Left ventricle myocardium superior (tissue), 1 donor: Measurements from ENCODE around the gene URI1. TPM values are rescaled to one million over a fixed set of nuclear protein-coding genes. Genes with fewer than 3 reads are reported as not detected.
"Not testable (repeated sequence)": the region's sequence is repeated elsewhere in the genome, so short reads cannot be mapped to it uniquely, and the experiment has no call there.

Source experiments
- ATAC-seq: fragments of 200-7000 bp; cut with Tn5 transposase; one replicate; pipeline ENCODE4 v1.9.1; 2020; ENCODE audit warnings: mild to moderate bottlenecking, moderate library complexity
- DNase-seq: peaks from one replicate; pipeline ENCODE4 v3.0.0-alpha.2; 2020
- intact Hi-C: fragments of 100-400 bp; cut with micrococcal nuclease; formaldehyde crosslinking; loops from one replicate; pipeline ENCODE4 v1.11.0; 2022
- total RNA-seq: library from RNA; stranded (reverse); fragmentation: NEBNext Ultra II Directional; extraction: Animal tissue kit (Norgen Biotek cat#: 25700); gene quantifications from one replicate; pipeline ENCODE4 v1.2.1, GENCODE V29; 2021
- donor health status: DM: no; HTN: yes; CAD: no; lungs with severe emphysema.

Gene URI1
- total RNA-seq, 1 donor from 2014 or later, result 42.4 TPM

DNA sequence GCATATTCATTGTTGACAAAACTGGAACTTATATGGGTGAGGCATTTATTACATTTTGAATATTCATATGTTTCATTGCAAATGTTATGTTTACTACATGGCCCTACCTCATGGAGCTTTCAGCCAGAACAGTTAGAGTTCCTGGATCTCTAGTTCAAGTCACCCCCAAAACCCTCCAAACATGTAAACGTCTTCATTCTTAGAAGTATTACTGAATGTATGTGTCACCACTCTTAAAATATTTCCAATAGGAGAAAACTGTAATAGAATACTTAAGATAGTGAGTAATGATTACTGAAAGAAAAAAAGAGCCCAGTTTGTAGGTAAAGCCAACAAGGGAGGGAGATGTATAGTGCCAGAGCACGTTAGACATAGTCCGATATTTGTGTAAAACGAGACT is 23.5 kb downstream of the URI1 start:
- no peak for ATAC-seq
- intact Hi-C loops, result no loop called here
- no peak for DNase-seq

DNA sequence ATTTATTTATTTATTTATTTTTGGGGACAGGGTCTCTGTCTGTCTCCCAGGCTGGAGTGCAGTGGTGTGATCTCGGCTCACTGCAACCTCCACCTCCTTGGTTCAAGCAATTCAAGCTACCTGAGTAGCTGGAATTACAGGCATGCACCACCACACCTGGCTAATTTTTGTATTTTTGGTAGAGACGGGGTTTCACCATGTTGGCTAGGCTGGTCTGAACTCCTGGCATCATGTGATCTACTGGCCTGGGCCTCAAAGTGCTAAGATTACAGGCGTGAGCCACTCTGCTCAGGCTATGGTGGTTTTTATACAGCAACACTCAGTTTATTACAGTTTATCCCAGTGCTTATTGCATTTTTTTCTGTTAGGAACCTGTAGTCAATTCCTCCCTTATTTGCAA is 24.1 kb downstream of the URI1 start:
- intact Hi-C loops, DNase-seq: not testable (repeated sequence)
- ATAC-seq, result peak; percentile 60

DNA sequence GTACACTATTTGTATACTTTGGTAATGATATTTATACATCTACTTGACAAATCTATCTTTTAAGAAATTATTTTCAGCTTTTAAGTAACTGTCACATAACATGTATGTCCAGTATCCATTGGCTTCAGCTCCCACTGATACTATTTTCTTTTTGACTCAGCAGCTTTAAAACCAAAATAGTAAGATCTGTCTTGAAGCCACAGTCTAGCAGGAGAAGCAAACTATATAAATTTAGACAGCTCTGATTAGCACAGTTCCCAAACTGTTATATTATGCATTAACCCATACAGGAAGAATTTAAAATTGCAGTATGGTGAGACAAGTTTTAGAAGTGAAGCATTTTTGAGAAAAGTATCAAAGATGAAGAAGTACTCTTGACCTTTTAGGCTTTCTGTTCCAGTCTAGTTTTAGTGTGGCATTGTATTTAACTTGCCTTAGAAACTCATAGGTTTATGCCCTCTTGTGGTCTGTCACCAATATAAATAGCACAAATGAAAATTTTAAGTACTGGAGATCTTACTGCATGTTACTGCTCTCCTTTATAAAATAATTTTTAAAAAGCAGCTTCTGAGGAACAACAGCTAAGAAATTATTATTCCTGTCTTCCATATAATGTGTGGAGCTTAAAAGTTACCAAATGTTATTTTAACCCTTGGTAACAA is 24.7 kb downstream of the URI1 start:
- DNase-seq (no peak), ATAC-seq (peak; percentile 43)
- intact Hi-C loops, result no loop called here

DNA sequence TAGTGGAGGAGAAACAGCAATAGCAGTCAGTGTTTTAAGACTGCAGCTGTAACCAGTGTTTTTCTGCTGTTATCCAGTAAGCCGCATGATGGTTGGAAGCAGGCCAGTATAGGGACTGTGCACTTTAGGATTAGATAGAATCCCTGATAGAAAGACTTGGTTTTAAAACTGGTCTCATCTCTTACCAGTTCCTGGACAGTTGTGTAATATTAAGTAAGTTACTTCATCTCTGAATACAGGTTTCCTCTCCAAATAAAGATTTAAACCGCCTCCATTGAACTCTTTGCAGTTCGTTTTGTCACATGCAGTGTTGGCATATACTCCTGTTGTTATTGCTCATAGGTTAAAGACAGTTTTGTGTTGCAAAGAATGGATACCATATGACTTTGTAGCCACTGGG is 25.6 kb downstream of the URI1 start:
- DNase-seq (no peak), ATAC-seq (peak; percentile 33)
- intact Hi-C loops, result no loop called here

DNA sequence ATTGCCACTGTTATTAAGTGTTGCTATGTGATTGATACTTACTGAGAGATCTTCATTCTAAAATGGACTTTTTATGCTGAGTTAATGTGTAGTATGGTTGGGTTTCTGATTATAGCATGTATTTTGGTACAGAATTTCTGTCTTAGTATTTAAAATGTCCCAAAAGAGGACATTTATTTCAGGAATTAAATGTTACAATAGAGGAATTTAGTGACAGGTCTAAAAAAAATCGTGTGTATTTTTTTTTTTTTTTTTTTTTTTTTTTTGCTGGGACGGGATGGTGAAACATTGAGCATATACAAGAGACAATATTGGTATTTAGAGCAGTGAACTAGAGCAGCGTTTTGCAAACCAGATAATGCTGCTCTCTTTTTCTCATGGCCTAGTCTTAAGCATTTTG is 27.9 kb downstream of the URI1 start:
- DNase-seq, result no peak
- no peak for ATAC-seq
- intact Hi-C loops, result no loop called here

DNA sequence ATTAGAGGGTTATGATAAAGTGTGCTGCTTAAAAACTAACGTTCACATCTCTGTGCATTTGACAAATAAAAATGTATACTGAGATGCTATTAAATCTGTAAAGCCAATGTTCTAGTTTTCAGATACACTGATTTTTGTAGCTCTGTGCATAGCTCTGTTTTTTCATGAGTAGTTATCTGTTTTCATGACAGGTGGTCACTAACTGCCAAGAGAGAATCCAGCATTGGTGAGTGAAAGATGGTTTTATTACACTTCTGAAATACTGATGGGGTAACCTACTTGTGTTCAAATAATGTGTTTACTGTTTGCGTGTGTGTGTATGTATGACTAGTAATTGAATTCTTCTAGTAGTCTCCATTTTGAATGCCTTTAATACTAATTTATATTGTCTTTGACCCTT is 29.0 kb downstream of the URI1 start:
- ATAC-seq (no peak), DNase-seq (no peak)
- intact Hi-C loops, result no loop called here

DNA sequence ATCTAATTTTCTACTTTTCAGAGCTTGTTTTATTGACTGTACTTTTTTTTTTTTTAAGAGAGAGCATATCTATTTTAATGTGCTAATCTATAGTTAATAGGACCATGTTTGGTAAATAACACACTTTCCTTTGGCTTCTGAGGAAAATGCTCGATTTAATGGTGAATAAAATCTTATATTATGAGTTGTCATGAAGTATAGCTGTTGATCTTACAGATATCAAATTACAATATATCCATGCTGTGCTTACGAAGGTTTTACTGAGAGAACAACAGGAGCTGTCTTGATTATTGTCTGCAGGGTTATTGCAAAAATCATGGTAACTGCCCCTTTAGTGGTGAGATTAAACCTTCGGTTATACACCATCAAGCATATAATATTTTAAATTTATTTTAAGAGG is 29.6 kb downstream of the URI1 start:
- intact Hi-C loops, result no loop called here
- ATAC-seq (no peak), DNase-seq (no peak)

DNA sequence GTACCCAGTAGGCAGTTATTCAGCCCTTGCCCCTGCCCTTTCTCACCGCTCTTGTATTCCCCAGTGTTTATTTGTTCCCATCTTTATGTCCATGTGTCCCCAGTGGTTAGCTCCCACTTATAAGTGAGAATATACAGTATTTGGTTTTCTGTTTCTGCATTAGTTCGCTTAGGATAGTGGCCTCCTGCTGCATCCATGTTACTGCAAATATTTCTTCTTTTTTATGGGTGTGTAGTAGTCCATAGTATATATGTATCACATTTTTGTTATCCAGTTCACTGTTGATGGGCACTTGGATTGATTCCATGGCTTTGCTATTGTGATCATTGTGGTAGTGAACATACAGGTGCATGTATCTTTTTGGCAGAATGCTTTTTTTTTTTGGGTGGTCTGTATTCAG is 32.7 kb downstream of the URI1 start:
- intact Hi-C loops, result no loop called here
- no peak for DNase-seq
- ATAC-seq, result no peak

DNA sequence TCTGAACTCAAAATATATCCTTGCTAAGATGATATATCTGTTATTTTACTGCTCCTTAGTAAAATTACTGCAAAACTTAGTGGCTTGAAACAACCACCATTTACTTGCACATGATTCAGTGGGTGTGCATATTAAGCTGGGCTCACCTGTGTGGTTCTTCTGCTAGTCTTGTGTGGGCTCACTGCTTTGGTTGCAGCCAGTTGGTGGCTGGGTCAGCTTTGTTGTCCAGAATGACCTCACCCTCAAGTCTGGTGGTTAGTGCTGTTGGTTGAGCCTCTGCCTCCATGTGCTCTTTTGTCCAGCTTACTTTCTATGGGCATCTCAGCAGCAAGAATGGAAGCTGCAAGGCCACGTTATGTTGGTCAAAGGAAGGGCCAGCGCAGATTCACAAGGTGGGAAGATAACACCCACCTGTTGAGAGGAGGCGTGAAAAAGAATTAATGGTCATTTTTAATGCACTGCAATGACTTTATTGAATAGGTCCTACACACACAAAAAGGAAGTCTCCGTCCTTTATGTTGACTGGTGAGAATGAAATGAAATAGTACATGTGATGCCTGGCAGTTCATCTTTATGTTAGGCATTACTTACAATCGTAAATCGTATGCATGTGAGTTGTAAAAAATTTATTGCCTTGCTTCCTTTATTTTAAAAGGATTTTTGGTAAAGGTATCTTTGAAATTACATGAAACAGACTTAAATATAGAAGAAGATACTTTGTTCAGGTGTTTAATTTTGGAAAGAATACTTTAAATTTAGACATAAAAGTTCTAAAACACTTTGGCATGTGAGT is 34.3 kb downstream of the URI1 start:
- DNase-seq (no peak), ATAC-seq (no peak)
- intact Hi-C loops, result no loop called here

DNA sequence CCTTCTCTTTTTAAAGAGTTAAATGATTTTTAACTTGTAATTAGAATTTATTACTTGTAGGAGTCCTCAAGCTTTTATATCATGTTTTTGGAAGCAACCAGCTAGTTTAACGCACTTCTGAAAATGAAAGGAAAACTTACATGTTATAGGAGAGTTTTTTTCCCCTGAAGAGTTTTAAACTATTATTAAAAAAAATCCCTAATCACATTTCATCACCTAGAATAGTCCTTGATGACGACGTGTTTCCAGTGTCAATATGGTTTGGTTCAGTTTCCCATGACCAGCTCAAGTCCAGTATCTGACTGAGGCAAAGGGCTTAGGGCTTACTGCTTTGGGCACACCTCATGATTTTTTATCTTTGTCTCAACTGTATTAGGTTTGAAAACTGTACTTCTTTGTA is 36.0 kb downstream of the URI1 start:
- no peak for DNase-seq
- ATAC-seq, result no peak
- intact Hi-C loops, result no loop called here

DNA sequence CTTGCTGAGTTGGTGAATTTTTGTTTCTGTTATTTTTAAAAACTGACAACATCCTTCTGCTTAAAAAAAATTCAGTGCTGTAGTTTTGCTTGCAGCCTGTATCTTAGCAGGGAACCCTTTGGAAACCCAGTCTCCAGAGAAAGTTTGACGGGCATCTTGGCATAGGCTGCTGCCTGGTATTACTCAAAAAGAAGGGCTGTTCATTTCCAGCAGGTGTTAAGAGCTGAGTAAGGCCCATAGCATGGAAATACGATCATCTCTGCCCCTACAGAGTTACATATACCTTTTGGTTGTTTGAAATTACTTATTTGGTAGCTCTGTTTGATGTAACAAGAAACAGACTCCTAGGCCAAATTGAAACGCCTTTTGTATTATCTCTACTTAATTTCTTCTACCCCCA is 41.5 kb downstream of the URI1 start:
- intact Hi-C loops, result no loop called here
- no peak for ATAC-seq
- DNase-seq, result no peak

DNA sequence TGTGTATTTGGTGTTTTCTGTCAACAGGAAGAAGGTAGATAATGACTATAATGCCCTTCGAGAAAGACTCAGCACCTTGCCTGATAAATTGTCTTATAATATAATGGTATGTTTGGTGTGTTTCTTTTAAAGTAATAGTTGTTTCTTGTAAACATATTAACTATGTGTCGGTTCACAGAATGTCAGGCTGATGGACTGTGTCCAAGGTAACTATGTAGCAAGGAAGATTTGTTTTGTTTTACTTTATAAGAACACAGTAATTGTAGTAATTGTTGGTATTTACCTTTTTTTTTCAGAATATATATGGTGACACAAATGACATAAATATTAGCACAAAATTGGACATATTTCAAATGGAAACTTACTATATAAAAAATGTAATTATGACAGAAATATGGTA is 43.2 kb downstream of the URI1 start:
- ATAC-seq, result no peak
- DNase-seq, result no peak
- intact Hi-C loops, result no loop called here

DNA sequence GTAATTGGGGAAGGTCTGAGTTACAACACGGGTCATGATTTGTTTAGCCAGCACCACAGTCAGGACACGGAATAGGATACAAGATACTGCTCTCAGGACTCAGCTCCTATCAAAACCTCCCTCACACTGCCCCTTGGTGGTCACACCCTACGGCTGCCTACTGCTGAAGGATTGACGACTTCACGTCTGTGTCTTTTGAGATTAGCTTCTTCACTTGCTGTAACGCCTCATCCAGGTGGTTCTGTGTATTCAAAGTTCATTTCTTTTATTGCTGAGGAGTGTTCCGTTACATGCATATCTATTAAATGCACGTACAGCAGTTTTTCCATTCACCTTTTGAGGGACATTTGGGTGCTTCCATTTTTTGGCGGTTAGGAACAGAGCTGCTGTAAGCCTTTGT is 46.3 kb downstream of the URI1 start:
- DNase-seq (no peak), ATAC-seq (no peak)
- intact Hi-C loops, result no loop called here

DNA sequence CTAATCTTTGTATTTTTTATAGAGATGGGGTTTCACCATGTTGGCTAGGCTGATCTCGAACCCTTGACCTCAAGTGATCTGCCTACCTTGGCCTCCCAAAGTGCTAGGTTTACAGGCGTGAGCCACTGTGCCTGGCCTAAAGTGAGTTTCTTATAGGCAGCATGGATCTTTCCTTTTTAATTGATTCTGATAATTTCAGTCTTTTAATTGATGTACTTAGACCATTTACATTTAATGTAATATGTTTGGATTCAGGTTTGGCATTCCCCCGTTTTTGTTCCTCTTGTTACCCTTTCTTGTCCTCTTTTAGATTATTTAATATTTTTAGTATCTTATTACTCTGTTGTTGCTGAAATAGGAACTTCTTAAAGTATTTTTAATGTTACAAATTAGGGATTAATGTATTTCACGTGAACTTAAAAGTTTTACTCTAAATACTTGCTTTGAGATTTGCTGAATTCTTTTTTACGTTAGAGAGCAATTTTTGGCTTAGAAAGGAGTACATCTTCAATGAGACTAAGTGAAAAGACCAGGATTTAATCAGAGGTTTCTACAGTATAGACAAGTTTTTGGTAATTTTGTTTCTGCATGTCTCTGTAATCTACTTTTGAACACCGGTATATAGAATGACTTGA is 50.3 kb downstream of the URI1 start:
- no peak for ATAC-seq
- no peak for DNase-seq
- intact Hi-C loops, result no loop called here

DNA sequence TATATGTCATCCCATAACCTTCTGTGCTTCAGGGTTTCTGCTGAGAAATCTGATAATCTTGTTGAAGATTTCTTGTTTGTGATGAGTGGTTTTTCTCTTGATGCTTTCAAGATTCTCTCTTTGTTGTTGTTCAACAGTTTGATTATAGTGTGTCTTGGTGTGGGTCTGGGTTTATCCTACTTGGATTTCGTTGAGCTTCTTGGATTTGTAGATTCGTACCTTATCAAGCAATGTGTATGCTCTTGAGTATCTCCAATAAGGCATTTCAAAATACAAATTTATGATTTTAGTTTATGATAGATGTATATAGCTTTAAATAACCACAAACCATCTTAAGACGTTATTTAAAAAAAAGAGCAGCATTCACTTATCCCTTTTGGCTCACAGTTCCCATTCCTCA is 57.5 kb downstream of the URI1 start:
- intact Hi-C loops, result no loop called here
- ATAC-seq (no peak), DNase-seq (no peak)

DNA sequence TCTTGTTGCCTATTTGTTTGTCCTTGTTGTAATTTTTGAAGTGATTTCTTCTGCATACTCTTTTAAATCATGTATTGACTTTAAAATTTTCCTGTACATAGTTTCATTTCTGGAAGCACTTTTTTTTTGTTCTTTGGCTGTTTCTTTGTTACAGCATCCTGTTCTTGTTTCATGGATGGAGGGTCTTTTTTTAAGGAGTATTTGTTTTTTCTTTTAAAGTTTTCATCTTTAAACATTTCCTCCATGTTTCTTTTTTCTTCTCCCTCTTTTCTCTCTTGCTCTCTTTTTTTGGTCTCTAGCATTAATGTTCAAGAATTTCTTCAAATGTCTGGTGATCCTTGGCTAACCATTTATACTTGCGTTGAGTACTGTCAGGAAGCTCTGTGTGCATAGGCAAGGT is 58.8 kb downstream of the URI1 start:
- DNase-seq (no peak), ATAC-seq (no peak)
- intact Hi-C loops, result no loop called here

DNA sequence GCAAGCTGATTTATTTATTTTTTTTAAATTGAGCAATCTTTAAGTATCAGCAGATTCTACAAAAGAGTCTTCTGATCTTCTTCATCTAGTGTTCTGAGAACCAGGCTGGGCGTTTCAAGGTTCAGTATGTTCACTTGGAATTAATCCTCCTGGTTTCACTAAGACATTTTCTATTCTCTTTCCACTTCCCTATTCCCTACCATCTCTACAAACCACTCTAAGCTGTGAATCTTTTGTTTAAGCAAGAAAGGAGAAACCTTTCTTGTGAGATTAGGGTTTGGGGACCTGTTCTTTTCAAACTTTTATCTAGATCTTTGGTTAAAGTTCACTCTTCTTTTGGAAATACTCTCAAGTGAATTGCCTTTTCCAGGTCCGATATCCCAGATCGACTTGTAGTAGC is 59.3 kb downstream of the URI1 start:
- no peak for DNase-seq
- intact Hi-C loops, result no loop called here

DNA sequence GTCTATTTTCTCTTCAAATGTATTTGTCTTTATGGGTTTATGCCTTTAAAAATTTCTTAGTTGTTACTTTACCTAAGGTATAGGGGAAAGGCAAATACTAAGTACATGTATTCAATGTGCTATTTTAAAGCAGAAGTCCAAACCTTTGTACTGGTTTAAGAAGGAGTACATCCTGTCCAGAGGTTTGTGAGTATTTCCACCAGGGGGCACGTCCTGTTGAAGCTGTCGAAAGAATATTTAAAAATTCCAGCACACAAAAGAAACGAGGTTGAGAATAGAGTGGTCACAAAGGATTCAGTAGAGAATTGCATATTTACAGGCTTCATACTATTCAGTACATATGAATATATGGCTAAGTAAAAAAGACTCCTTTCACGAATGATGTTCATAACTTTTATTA is 59.8 kb downstream of the URI1 start:
- DNase-seq (no peak), ATAC-seq (no peak)
- intact Hi-C loops, result no loop called here

More for the DNA sequence above, 59.3 kb downstream of the URI1 start:
- no peak for ATAC-seq

DNA sequence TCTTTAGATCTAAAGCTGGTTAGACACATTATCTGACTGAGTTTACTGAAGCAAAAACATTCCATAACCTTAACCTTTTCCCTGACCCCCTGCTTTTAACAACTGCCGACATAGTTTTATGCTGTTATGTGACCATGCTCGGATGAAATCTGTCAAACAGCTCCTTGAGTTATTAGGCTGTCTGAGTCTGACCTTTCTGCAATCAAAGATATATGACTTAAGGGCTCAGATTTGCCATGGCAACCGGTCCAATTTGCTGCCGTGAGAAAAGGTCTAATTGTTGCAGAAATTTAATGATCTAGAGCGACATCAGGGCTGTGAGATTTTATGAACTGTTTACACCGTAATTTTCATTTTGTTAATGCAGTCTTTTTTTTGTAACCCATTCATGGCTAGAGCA is 61.8 kb downstream of the URI1 start:
- DNase-seq (no peak), ATAC-seq (no peak)
- intact Hi-C loops, result no loop called here

DNA sequence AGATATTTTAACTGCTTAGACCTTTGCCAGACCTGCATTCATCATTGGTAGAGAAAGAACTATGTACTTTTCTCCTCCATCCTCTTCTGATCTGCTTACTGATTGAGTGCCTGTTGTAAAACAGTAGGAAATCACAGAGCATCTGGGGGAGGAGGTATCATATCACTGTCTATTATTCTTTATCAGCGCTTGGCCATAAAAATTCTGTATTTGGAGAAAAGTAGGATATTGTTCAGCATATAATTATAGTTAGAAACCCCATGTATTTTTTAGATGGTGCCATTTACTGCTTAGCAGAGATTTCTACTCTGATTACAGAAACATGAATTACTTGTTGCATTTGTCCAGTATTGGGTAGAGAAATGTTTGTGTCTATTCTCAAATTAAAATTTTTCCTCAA is 62.4 kb downstream of the URI1 start:
- intact Hi-C loops, result no loop called here
- DNase-seq (no peak), ATAC-seq (no peak)

DNA sequence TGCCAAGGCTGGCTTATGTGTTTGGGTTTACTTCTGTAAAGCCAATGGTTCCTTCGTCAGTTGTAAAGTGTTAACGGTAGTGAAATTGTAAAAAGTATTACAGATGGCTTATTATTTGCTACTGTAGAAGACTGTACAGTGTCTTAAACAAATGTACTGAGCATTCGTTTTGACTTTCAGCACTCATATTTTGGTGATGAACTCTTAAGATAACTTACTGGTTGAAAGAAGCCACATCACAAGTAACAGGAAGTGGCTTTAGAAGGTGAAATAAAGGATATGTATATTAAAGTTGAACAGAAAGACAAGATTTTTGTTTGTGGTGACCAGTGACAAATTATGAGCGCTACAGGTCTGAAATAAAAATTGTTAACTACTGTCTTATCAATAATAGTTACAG is 64.2 kb downstream of the URI1 start:
- intact Hi-C loops, result no loop called here
- no peak for ATAC-seq
- DNase-seq, result no peak
